Measurements from ENCODE around the gene CPSF4.

Gene CPSF4

GRCh38 chr7:99438573-99439480, at the start of gene CPSF4, which contains the start of gene PTCD1:
Gene CPSF4, plus strand, starts transcription at chr7:99438943. Its CDS starts 140 bp downstream, at chr7:99439083.
Gene PTCD1, minus strand, starts transcription at chr7:99438798. Its CDS starts 3,556 bp downstream, at chr7:99435242.
- Mint-ChIP-seq H3K27me3 (ENCODE audit: low read depth) (no peaks in the 10 kb centered on the region), H3K9me3 (no peaks in the 10 kb centered on the region), H3K36me3 (ENCODE audit: low read depth) (peaks cover 13% of the 10 kb centered on the region), H3K4me1 (ENCODE audit: low read depth) (peaks cover 24% of the 10 kb centered on the region), H3K4me3 (peak within 1 kb of the TSS; percentile 97), H3K27ac (peak within 1 kb of the TSS; percentile 90)

GRCh38 chr7:99389772-99390171, 49.0 kb upstream of the CPSF4 start:
- H3K36me3 Mint-ChIP-seq (ENCODE audit: low read depth), result peaks cover 40% of the 10 kb centered on the region
- H3K4me3 Mint-ChIP-seq, result no peak overlapping the region
- H3K27me3 Mint-ChIP-seq (ENCODE audit: low read depth), result no peaks in the 10 kb centered on the region
- H3K4me1 Mint-ChIP-seq (ENCODE audit: low read depth), result peaks cover 14% of the 10 kb centered on the region
- no peak overlapping the region for H3K27ac Mint-ChIP-seq
- no peaks in the 10 kb centered on the region for H3K9me3 Mint-ChIP-seq

GRCh38 chr7:99390941-99391602, 47.7 kb upstream of the CPSF4 start:
- no peaks in the 10 kb centered on the region for H3K27me3 Mint-ChIP-seq (ENCODE audit: low read depth)
- no peak overlapping the region for H3K27ac Mint-ChIP-seq
- no peaks in the 10 kb centered on the region for H3K9me3 Mint-ChIP-seq
- peaks cover 44% of the 10 kb centered on the region for H3K36me3 Mint-ChIP-seq (ENCODE audit: low read depth)
- no peak overlapping the region for H3K4me3 Mint-ChIP-seq
- H3K4me1 Mint-ChIP-seq (ENCODE audit: low read depth), result peaks cover 14% of the 10 kb centered on the region

- Mint-ChIP-seq H3K27ac (peak overlapping the region; percentile 24), H3K36me3 (ENCODE audit: low read depth) (peaks cover 42% of the 10 kb centered on the region), H3K4me3 (no peak overlapping the region), H3K4me1 (ENCODE audit: low read depth) (peaks cover 14% of the 10 kb centered on the region), H3K9me3 (no peaks in the 10 kb centered on the region), H3K27me3 (ENCODE audit: low read depth) (no peaks in the 10 kb centered on the region)
Observed at GRCh38 chr7:99392046-99392445, 46.7 kb upstream of the CPSF4 start.

GRCh38 chr7:99392659-99393354, 45.9 kb upstream of the CPSF4 start:
- Mint-ChIP-seq H3K4me3 (peak overlapping the region; percentile 65), H3K27ac (peak overlapping the region; percentile 76), H3K9me3 (no peaks in the 10 kb centered on the region), H3K36me3 (ENCODE audit: low read depth) (peaks cover 44% of the 10 kb centered on the region), H3K27me3 (ENCODE audit: low read depth) (no peaks in the 10 kb centered on the region), H3K4me1 (ENCODE audit: low read depth) (peaks cover 15% of the 10 kb centered on the region)

- peaks cover 23% of the 10 kb centered on the region for H3K4me1 Mint-ChIP-seq (ENCODE audit: low read depth)
- peaks cover 45% of the 10 kb centered on the region for H3K36me3 Mint-ChIP-seq (ENCODE audit: low read depth)
- H3K4me3 Mint-ChIP-seq, result peak overlapping the region; percentile 65
- H3K27ac Mint-ChIP-seq, result peak overlapping the region; percentile 76
- H3K9me3 Mint-ChIP-seq, result no peaks in the 10 kb centered on the region
- no peaks in the 10 kb centered on the region for H3K27me3 Mint-ChIP-seq (ENCODE audit: low read depth)
Observed at GRCh38 chr7:99393355-99394187, 45.2 kb upstream of the CPSF4 start.

- Mint-ChIP-seq H3K27me3 (ENCODE audit: low read depth) (no peaks in the 10 kb centered on the region), H3K4me1 (ENCODE audit: low read depth) (peaks cover 26% of the 10 kb centered on the region), H3K4me3 (no peak overlapping the region), H3K9me3 (no peaks in the 10 kb centered on the region), H3K27ac (peak overlapping the region; percentile 41), H3K36me3 (ENCODE audit: low read depth) (peaks cover 49% of the 10 kb centered on the region)
Observed at GRCh38 chr7:99394188-99394502, 44.6 kb upstream of the CPSF4 start.

- H3K4me3 Mint-ChIP-seq, result no peak overlapping the region
- H3K27me3 Mint-ChIP-seq (ENCODE audit: low read depth), result no peaks in the 10 kb centered on the region
- H3K36me3 Mint-ChIP-seq (ENCODE audit: low read depth), result peaks cover 46% of the 10 kb centered on the region
- H3K9me3 Mint-ChIP-seq, result no peaks in the 10 kb centered on the region
- H3K27ac Mint-ChIP-seq, result no peak overlapping the region
- peaks cover 26% of the 10 kb centered on the region for H3K4me1 Mint-ChIP-seq (ENCODE audit: low read depth)
Observed at GRCh38 chr7:99395616-99396327, 43.0 kb upstream of the CPSF4 start.

GRCh38 chr7:99396418-99397296, 42.1 kb upstream of the CPSF4 start:
- Mint-ChIP-seq H3K4me3 (no peak overlapping the region), H3K27ac (peak overlapping the region; percentile 9), H3K27me3 (ENCODE audit: low read depth) (no peaks in the 10 kb centered on the region), H3K4me1 (ENCODE audit: low read depth) (peaks cover 26% of the 10 kb centered on the region), H3K36me3 (ENCODE audit: low read depth) (peaks cover 50% of the 10 kb centered on the region), H3K9me3 (no peaks in the 10 kb centered on the region)

- Mint-ChIP-seq H3K27me3 (ENCODE audit: low read depth) (no peaks in the 10 kb centered on the region), H3K27ac (peak overlapping the region; percentile 38), H3K9me3 (no peaks in the 10 kb centered on the region), H3K4me1 (ENCODE audit: low read depth) (peaks cover 23% of the 10 kb centered on the region), H3K36me3 (ENCODE audit: low read depth) (peaks cover 46% of the 10 kb centered on the region), H3K4me3 (no peak overlapping the region)
Observed at GRCh38 chr7:99397297-99397983, 41.3 kb upstream of the CPSF4 start.

DNA sequence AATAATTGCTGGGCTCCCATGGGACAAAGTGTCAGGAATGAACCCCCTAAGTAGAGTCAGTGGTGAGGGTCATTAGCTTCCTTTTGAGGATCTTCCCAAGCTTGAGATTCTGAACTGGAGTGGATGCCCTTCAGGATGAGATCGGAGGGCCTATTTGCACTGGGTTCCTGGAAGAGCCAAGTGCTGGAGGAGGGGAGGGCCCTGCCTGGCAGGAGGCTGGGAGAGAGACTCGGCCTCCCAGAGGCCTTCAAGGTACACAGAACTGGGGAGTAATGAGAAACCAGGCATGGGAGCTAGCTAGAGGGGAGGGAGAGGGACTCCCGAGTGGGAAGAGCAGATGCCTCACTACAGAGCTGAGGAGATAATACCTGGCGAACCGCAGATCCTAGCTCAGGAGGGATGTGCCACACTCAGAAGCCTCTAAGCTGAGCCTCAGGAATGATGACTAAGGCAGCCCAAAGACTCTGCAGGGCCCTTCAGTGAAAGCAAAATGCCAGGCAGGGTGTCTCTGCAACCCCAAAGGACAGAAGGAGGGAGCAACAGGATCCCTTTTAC, 39.8 kb upstream of the CPSF4 start:
- H3K27ac Mint-ChIP-seq, result peak overlapping the region; percentile 82
- H3K36me3 Mint-ChIP-seq (ENCODE audit: low read depth), result peaks cover 45% of the 10 kb centered on the region
- peaks cover 18% of the 10 kb centered on the region for H3K4me1 Mint-ChIP-seq (ENCODE audit: low read depth)
- H3K4me3 Mint-ChIP-seq, result no peak overlapping the region
- no peaks in the 10 kb centered on the region for H3K27me3 Mint-ChIP-seq (ENCODE audit: low read depth)
- no peaks in the 10 kb centered on the region for H3K9me3 Mint-ChIP-seq

DNA sequence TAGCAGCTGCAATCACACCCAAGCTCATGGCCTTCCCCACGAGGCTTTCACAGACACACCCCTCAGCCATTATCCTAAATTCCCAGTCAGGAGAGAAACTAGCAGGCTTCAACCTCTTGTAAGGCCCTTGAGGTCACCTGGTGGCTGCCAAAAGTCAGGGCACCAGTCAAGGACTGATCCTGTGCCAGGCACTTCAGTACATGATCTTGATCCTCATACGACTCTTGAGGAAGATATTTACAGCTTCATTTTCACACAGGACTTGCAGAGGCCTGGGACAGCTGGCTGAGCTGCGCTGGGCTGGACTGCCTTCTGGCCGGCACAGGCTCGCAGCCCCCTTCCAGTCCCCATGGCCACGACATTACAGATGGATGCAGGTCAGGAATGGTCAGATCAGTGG, 39.1 kb upstream of the CPSF4 start:
- no peaks in the 10 kb centered on the region for H3K9me3 Mint-ChIP-seq
- no peak overlapping the region for H3K4me3 Mint-ChIP-seq
- H3K36me3 Mint-ChIP-seq (ENCODE audit: low read depth), result peaks cover 45% of the 10 kb centered on the region
- peak overlapping the region; percentile 36 for H3K27ac Mint-ChIP-seq
- H3K4me1 Mint-ChIP-seq (ENCODE audit: low read depth), result peaks cover 19% of the 10 kb centered on the region
- H3K27me3 Mint-ChIP-seq (ENCODE audit: low read depth), result no peaks in the 10 kb centered on the region

Measured in T-helper 1 cell treated with Interleukin-12 subunit alpha and Interleukin-12 subunit beta and Interleukin-4 antibody, amounts not matched to agents 30 μg/mL and 1 μg/mL, for 36 hours (primary cell).